DOHH2 (cell line): ENCODE results near the gene CD200.

Experiments used
- H3F3A ChIP-seq: fragments of 200-600 bp; sonication (generic), shearing (Covaris generic); 2 replicates; pipeline ENCODE4 v1.6.0; 2016; ENCODE audit warnings: antibody characterized with exemption, mild to moderate bottlenecking; ENCODE audit not compliant: control insufficient read depth, insufficient read depth
- H3K27ac ChIP-seq: fragments of 200-600 bp; sonication (generic); 2 replicates; pipeline ENCODE4 v1.5.1; 2014; ENCODE audit warnings: low read depth, mild to moderate bottlenecking, low read length, moderate library complexity
- H3K27me3 ChIP-seq: fragments of 200-600 bp; sonication (generic); 2 replicates; pipeline ENCODE4 v1.6.1; 2014; ENCODE audit warnings: mild to moderate bottlenecking, low read length, mixed read lengths; ENCODE audit not compliant: control insufficient read depth
- H3K36me3 ChIP-seq: fragments of 200-600 bp; sonication (generic); 2 replicates; pipeline ENCODE4 v1.6.1; 2014; ENCODE audit warnings: mild to moderate bottlenecking, low read length, moderate library complexity, mixed read lengths; ENCODE audit not compliant: control insufficient read depth
- H3K4me1 ChIP-seq: fragments of 200-600 bp; sonication (generic); 2 replicates; pipeline ENCODE4 v1.6.1; 2014; ENCODE audit warnings: mild to moderate bottlenecking, low read length, mixed read lengths; ENCODE audit not compliant: control insufficient read depth
- H3K4me2 ChIP-seq: fragments of 200-600 bp; sonication (generic); 2 replicates; pipeline ENCODE4 v1.6.0; 2014; ENCODE audit warnings: mild to moderate bottlenecking, low read length, moderate library complexity
- H3K4me3 ChIP-seq: fragments of 200-600 bp; sonication (generic); 2 replicates; pipeline ENCODE4 v1.5.1; 2014; ENCODE audit warnings: mild to moderate bottlenecking, low read length, mixed read lengths
- H3K79me2 ChIP-seq: fragments of 200-600 bp; sonication (generic); 2 replicates; pipeline ENCODE4 v1.6.1; 2014; ENCODE audit warnings: mild to moderate bottlenecking, low read length, mixed read lengths; ENCODE audit not compliant: control insufficient read depth
- H3K9me2 ChIP-seq: fragments of 200-600 bp; sonication (generic); replicated peaks from 2 replicates; pipeline ENCODE4 v1.6.1; 2014; ENCODE audit warnings: mild to moderate bottlenecking, low read length, mixed read lengths; ENCODE audit not compliant: control insufficient read depth
- H3K9me3 ChIP-seq: fragments of 200-600 bp; sonication (generic); 2 replicates; pipeline ENCODE4 v1.6.1; 2014; ENCODE audit warnings: antibody characterized with exemption, low read length, mixed read lengths; ENCODE audit not compliant: control insufficient read depth, insufficient read depth
- H4K20me1 ChIP-seq: fragments of 200-600 bp; sonication (generic); 2 replicates; pipeline ENCODE4 v1.6.0; 2014; ENCODE audit warnings: low read depth, mild to moderate bottlenecking, antibody characterized with exemption, low read length, moderate library complexity; ENCODE audit not compliant: control insufficient read depth, insufficient read depth
- EZH2phosphoT487 ChIP-seq: fragments of 200-600 bp; sonication (generic); IDR thresholded peaks from 2 replicates; pipeline ENCODE4 v1.6.1; 2017; ENCODE audit warnings: borderline replicate concordance, mild to moderate bottlenecking, antibody characterized with exemption, low read length, moderate library complexity, mixed read lengths
- TF ChIP-seq, protein P1 (sequence below): fragments of 200-600 bp; sonication (generic); IDR thresholded peaks from one replicate; pipeline ENCODE4 v1.5.1; 2014; ENCODE audit warnings: antibody characterized with exemption, mild to moderate bottlenecking, low read depth, low read length; ENCODE audit not compliant: poor library complexity, severe bottlenecking

Gene CD200

DNA sequence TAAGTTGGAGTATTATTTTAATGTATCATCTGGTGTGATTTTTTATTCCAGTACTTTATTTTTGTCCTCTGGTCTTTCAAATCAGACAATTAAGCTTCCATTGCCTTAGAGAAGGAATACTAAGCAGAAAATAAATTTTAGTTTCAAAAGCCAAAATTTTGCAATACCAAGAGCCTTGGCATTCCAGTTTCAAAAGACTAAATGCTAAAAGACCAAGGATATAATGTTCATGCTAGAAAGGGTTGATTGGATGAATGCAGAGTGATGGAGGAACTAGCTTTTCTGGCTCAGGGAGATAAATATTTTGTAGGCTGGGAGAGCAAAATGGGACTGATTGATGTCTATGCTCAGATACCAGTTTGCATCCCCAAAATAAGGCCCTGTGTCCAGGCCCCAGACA lies 6.2 kb downstream of the CD200 start:
- TF ChIP-seq, protein P1, sequence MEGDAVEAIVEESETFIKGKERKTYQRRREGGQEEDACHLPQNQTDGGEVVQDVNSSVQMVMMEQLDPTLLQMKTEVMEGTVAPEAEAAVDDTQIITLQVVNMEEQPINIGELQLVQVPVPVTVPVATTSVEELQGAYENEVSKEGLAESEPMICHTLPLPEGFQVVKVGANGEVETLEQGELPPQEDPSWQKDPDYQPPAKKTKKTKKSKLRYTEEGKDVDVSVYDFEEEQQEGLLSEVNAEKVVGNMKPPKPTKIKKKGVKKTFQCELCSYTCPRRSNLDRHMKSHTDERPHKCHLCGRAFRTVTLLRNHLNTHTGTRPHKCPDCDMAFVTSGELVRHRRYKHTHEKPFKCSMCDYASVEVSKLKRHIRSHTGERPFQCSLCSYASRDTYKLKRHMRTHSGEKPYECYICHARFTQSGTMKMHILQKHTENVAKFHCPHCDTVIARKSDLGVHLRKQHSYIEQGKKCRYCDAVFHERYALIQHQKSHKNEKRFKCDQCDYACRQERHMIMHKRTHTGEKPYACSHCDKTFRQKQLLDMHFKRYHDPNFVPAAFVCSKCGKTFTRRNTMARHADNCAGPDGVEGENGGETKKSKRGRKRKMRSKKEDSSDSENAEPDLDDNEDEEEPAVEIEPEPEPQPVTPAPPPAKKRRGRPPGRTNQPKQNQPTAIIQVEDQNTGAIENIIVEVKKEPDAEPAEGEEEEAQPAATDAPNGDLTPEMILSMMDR: no peak
- TF ChIP-seq EZH2phosphoT487: no peak
- peaks cover 20% of the 10 kb centered on the region for H3K79me2 ChIP-seq
- no peaks in the 10 kb centered on the region for H3K9me2 ChIP-seq
- peaks cover 12% of the 10 kb centered on the region for H3K4me1 ChIP-seq
- no peaks in the 10 kb centered on the region for H3K27me3 ChIP-seq
- H3K27ac ChIP-seq: no peak overlapping the region
- H3K4me3 ChIP-seq: no peak overlapping the region
- H3K36me3 ChIP-seq: peaks cover 4% of the 10 kb centered on the region
- no peaks in the 10 kb centered on the region for H4K20me1 ChIP-seq
- no peak overlapping the region for H3K4me2 ChIP-seq
- H3K9me3 ChIP-seq: no peaks in the 10 kb centered on the region
- no peaks in the 10 kb centered on the region for H3F3A ChIP-seq

DNA sequence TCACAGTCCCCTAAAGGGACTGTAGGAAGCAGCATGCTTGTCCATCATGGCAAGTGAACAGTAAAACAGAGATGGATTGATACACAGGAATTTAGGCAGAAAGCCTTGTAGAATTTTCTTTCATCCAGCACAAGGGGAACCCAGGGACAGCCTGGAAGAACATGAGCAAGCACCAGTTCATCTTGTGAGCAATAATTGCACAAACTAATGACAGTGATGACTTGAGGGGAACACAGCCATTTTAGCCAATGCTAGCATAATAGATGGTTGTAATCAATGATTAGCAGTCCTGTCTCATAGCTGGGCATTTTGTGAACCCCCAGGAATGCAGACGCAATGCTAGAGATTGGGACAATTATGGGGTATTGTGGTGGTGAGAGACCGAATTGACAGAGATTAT lies 6.7 kb downstream of the CD200 start:
- Histone ChIP-seq H3K9me2 (no peaks in the 10 kb centered on the region), H3F3A (no peaks in the 10 kb centered on the region), H3K27me3 (no peaks in the 10 kb centered on the region), H3K4me1 (peaks cover 10% of the 10 kb centered on the region; the same call in 1 of the 2 replicates), H3K4me3 (no peak overlapping the region), H4K20me1 (no peaks in the 10 kb centered on the region), H3K79me2 (peaks cover 15% of the 10 kb centered on the region), H3K27ac (no peak overlapping the region), H3K4me2 (no peak overlapping the region), H3K36me3 (peaks cover 4% of the 10 kb centered on the region), H3K9me3 (no peaks in the 10 kb centered on the region)
- TF ChIP-seq, protein P1: no peak
- no peak for TF ChIP-seq EZH2phosphoT487

DNA sequence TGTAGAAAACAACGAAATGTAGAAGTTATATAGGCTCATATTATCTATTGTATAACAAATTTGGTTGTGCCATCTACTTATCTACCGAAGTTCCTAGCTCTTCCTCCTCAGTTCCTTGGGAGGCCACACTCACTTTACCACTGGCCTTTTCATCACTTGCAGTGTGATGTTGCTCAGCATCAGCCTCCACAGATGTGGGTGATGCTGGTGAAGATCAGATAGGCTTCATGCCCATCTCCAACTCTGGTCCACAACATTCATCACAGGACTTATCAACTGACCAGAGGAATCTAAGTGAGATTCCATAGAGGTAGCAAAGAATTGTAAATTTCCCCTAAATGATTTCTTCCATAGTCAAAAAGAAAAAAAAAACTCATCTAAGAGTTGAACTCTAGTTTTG lies 8.4 kb downstream of the CD200 start:
- Histone ChIP-seq H3K4me3 (no peak overlapping the region), H3K79me2 (0 out of 2 replicates have a peak, but pooled peaks cover 4% of the 10 kb centered on the region), H3K36me3 (peaks cover 12% of the 10 kb centered on the region), H3K9me2 (no peaks in the 10 kb centered on the region), H3K9me3 (no peaks in the 10 kb centered on the region), H3K27me3 (no peaks in the 10 kb centered on the region), H3F3A (no peaks in the 10 kb centered on the region), H4K20me1 (no peaks in the 10 kb centered on the region), H3K27ac (no peak overlapping the region), H3K4me2 (no peak overlapping the region), H3K4me1 (no peaks in the 10 kb centered on the region)
- no peak for TF ChIP-seq EZH2phosphoT487
- TF ChIP-seq, protein P1: no peak
